ENCODE measurements around the gene JPH3. TPM values are rescaled to one million over a fixed set of nuclear protein-coding genes. Genes with fewer than 3 reads are reported as not detected.

Gene JPH3
- total and polyA plus RNA-seq, 3 experiments from 2014 or later, result not detected

GRCh38 chr16:87585442-87586200 lies 16.7 kb upstream of the JPH3 start:
- Mint-ChIP-seq H3K4me1 (no peaks in the 10 kb centered on the region), H3K36me3 (no peaks in the 10 kb centered on the region), H3K4me3 (no peak overlapping the region), H3K27me3 (peaks cover 17 to 57% of the 10 kb centered on the region in 2 donors), H3K27ac (peak overlapping the region in 1 of 8 donors; percentile 66), H3K9me3 (no peaks in the 10 kb centered on the region)
- H3K27ac ChIP-seq (ENCODE audit: low read depth, low read length), result no peak overlapping the region
- H3K4me1 ChIP-seq (ENCODE audit: insufficient read depth, low read length), result no peaks in the 10 kb centered on the region
- no peak overlapping the region for H3K4me3 ChIP-seq (ENCODE audit: low read length)
- no peaks in the 10 kb centered on the region for H3K36me3 ChIP-seq (ENCODE audit: insufficient read depth, low read length)
- H3K9me3 ChIP-seq (ENCODE audit: low read length), result no peaks in the 10 kb centered on the region
- ChIA-PET CTCF (interaction anchor here (1.8 kb wide), 1 partner anchor 51 kb away, joined by 5 read pairs; no protein-coding TSS in a partner anchor), POLR2A (no interaction called here)
- no peak for DNase-seq
- H3K27me3 ChIP-seq (ENCODE audit: insufficient read depth, low read length, poor library complexity, severe bottlenecking), result peaks cover 2% of the 10 kb centered on the region

- Histone ChIP-seq H3K36me3 (ENCODE audit: insufficient read depth, low read length) (no peaks in the 10 kb centered on the region), H3K4me3 (ENCODE audit: low read length) (no peak overlapping the region), H3K27me3 (ENCODE audit: insufficient read depth, low read length, poor library complexity, severe bottlenecking) (peaks cover 2% of the 10 kb centered on the region), H3K4me1 (ENCODE audit: insufficient read depth, low read length) (no peaks in the 10 kb centered on the region), H3K27ac (ENCODE audit: low read depth, low read length) (no peak overlapping the region), H3K9me3 (ENCODE audit: low read length) (no peaks in the 10 kb centered on the region)
- peaks cover 15 to 55% of the 10 kb centered on the region in 2 donors for H3K27me3 Mint-ChIP-seq
- ChIA-PET POLR2A (no interaction called here), CTCF (interaction anchor here (1.2 to 1.8 kb wide), 2 partner anchors 50 to 193 kb away, joined by 3 to 5 read pairs; no protein-coding TSS in a partner anchor)
- H3K4me1 Mint-ChIP-seq, result no peaks in the 10 kb centered on the region
- H3K36me3 Mint-ChIP-seq, result no peaks in the 10 kb centered on the region
- no peaks in the 10 kb centered on the region for H3K9me3 Mint-ChIP-seq
- no peak overlapping the region for H3K4me3 Mint-ChIP-seq
- peak overlapping the region in 2 of 8 donors; percentile 64 to 87 for H3K27ac Mint-ChIP-seq
- DNase-seq, result no peak
These were observed 16.0 kb upstream of the JPH3 start for GRCh38 chr16:87586201-87586782.

GRCh38 chr16:87587636-87588035 lies 14.7 kb upstream of the JPH3 start:
- Histone ChIP-seq H3K27me3 (ENCODE audit: insufficient read depth, low read length, poor library complexity, severe bottlenecking) (peaks cover 2% of the 10 kb centered on the region), H3K4me1 (ENCODE audit: insufficient read depth, low read length) (no peaks in the 10 kb centered on the region), H3K27ac (ENCODE audit: low read depth, low read length) (no peak overlapping the region), H3K4me3 (ENCODE audit: low read length) (no peak overlapping the region), H3K36me3 (ENCODE audit: insufficient read depth, low read length) (no peaks in the 10 kb centered on the region), H3K9me3 (ENCODE audit: low read length) (no peaks in the 10 kb centered on the region)
- no peak overlapping the region for H3K4me3 Mint-ChIP-seq
- no peak overlapping the region for H3K27ac Mint-ChIP-seq
- ChIA-PET POLR2A (no interaction called here), CTCF (interaction anchor here (0.7 to 2.6 kb wide), 3 partner anchors 17 to 191 kb away, joined by 3 to 15 read pairs (median 3); no protein-coding TSS in a partner anchor)
- peaks cover 14 to 53% of the 10 kb centered on the region in 2 donors for H3K27me3 Mint-ChIP-seq
- H3K4me1 Mint-ChIP-seq, result no peaks in the 10 kb centered on the region
- H3K36me3 Mint-ChIP-seq, result no peaks in the 10 kb centered on the region
- H3K9me3 Mint-ChIP-seq, result no peaks in the 10 kb centered on the region
- DNase-seq, result no peak

DNA sequence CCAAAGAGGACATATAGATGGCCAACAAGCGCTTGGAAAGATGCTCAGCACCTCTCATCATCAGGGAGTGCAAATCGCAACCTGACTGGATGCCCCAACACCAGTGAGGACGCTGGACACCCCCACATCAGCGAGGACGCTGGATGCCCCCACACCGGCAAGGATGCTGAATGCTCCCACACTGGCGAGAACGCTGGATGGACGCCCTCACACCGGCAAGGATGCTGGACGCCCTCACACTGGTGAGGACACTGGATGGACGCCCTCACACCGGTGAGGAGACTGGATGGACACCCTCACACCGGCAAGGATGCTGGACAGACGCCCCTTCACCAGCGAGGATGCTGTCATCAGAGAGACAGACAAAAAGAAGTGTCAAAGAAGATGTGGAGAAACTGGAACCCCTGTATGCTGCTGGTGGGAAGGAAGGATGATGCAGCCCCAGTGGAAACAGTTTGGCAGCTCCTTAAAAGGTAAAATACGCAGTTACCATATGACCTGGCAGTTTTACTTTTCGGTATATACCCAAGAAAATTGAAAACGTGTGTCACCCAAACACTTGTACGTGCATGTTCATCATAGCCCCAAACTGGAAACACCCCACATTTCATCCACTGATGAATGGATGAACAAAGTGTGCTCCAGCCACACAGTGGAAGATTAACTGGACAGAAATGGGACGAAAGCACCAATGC lies 10.1 kb upstream of the JPH3 start:
- H3K9me3 Mint-ChIP-seq, result no peaks in the 10 kb centered on the region
- no peak for DNase-seq
- no peaks in the 10 kb centered on the region for H3K4me1 Mint-ChIP-seq
- Histone ChIP-seq H3K27me3 (ENCODE audit: insufficient read depth, low read length, poor library complexity, severe bottlenecking) (no peaks in the 10 kb centered on the region), H3K27ac (ENCODE audit: low read depth, low read length) (no peak overlapping the region), H3K4me1 (ENCODE audit: insufficient read depth, low read length) (no peaks in the 10 kb centered on the region), H3K9me3 (ENCODE audit: low read length) (no peaks in the 10 kb centered on the region), H3K4me3 (ENCODE audit: low read length) (no peak overlapping the region), H3K36me3 (ENCODE audit: insufficient read depth, low read length) (no peaks in the 10 kb centered on the region)
- POLR2A ChIA-PET, result no interaction called here
- no peak overlapping the region for H3K4me3 Mint-ChIP-seq
- no peak overlapping the region for H3K27ac Mint-ChIP-seq
- CTCF ChIA-PET, result no interaction called here
- H3K27me3 Mint-ChIP-seq, result peaks cover 5 to 39% of the 10 kb centered on the region in 2 donors
- H3K36me3 Mint-ChIP-seq, result no peaks in the 10 kb centered on the region

- Histone ChIP-seq H3K9me3 (ENCODE audit: low read length) (no peaks in the 10 kb centered on the region), H3K4me3 (ENCODE audit: low read length) (no peak overlapping the region), H3K27ac (ENCODE audit: low read depth, low read length) (no peak overlapping the region), H3K36me3 (ENCODE audit: insufficient read depth, low read length) (no peaks in the 10 kb centered on the region), H3K27me3 (ENCODE audit: insufficient read depth, low read length, poor library complexity, severe bottlenecking) (no peaks in the 10 kb centered on the region), H3K4me1 (ENCODE audit: insufficient read depth, low read length) (no peaks in the 10 kb centered on the region)
- peaks cover 3 to 35% of the 10 kb centered on the region in 2 donors for H3K27me3 Mint-ChIP-seq
- no peaks in the 10 kb centered on the region for H3K4me1 Mint-ChIP-seq
- H3K4me3 Mint-ChIP-seq, result no peak overlapping the region
- DNase-seq, result no peak
- ChIA-PET CTCF (interaction anchor here (0.9 kb wide), 1 partner anchor 42 kb away, joined by 3 read pairs; no protein-coding TSS in a partner anchor), POLR2A (no interaction called here)
- no peak overlapping the region for H3K27ac Mint-ChIP-seq
- H3K36me3 Mint-ChIP-seq, result no peaks in the 10 kb centered on the region
- no peaks in the 10 kb centered on the region for H3K9me3 Mint-ChIP-seq
These were observed 8.5 kb upstream of the JPH3 start for GRCh38 chr16:87593710-87594258.

DNA sequence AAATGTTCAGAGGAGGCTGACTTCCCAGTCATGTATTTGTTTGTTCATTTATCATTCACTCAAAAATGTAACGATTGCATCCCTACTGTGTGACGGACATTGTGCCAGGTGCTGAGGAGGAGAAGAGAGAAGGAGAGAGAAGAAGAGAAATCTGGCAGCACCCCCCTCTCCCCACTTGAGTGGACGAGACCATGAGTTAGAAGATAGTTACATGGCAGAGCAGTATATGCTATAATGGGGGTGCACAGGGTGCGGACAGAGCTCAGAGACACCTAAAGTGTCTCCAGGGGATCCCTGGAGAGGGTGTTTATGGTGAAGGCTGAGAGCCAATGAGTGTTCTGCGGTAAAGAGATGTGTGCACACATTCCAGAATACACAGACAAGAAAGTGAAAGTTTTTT lies 6.6 kb upstream of the JPH3 start:
- CTCF ChIA-PET, result no interaction called here
- Mint-ChIP-seq H3K4me1 (peaks cover 0 to 3% (median 0%) of the 10 kb centered on the region in 3 donors), H3K27ac (no peak overlapping the region), H3K9me3 (peaks cover 0 to 5% (median 4%) of the 10 kb centered on the region in 5 donors), H3K27me3 (peaks cover 18 to 41% of the 10 kb centered on the region in 2 donors), H3K36me3 (no peaks in the 10 kb centered on the region), H3K4me3 (no peak overlapping the region)
- H3K9me3 ChIP-seq (ENCODE audit: low read length), result no peaks in the 10 kb centered on the region
- H3K27ac ChIP-seq (ENCODE audit: low read depth, low read length), result no peak overlapping the region
- no peak for DNase-seq
- peaks cover 12% of the 10 kb centered on the region for H3K27me3 ChIP-seq (ENCODE audit: insufficient read depth, low read length, poor library complexity, severe bottlenecking)
- H3K4me1 ChIP-seq (ENCODE audit: insufficient read depth, low read length), result no peaks in the 10 kb centered on the region
- H3K4me3 ChIP-seq (ENCODE audit: low read length), result no peak overlapping the region
- no peaks in the 10 kb centered on the region for H3K36me3 ChIP-seq (ENCODE audit: insufficient read depth, low read length)
- POLR2A ChIA-PET, result no interaction called here

DNA sequence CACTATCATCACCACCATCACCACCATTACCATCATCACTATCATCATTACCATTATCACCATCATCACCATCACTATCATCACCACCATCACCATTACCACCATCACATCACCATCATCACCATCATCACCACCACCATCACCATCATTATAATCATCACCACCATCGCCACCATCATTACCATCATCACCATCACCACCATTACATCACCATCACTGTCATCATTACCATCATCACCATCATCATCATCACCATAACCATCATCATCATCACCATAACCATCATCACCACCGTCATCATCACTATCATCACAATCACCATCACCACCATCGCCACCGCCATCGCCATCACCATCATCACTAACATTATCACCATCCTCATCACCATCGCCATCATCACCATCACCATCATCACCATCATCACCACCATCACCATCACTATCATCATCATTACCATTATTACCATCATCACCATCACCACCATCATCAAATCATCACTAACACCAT lies 4.9 kb upstream of the JPH3 start:
- Mint-ChIP-seq H3K27me3 (peaks cover 20 to 45% of the 10 kb centered on the region in 2 donors), H3K9me3 (peaks cover 0 to 5% (median 4%) of the 10 kb centered on the region in 5 donors), H3K4me3 (no peak overlapping the region), H3K36me3 (no peaks in the 10 kb centered on the region), H3K27ac (no peak overlapping the region), H3K4me1 (peaks cover 0 to 8% (median 4%) of the 10 kb centered on the region in 3 donors)
- no peak overlapping the region for H3K27ac ChIP-seq (ENCODE audit: low read depth, low read length)
- no peaks in the 10 kb centered on the region for H3K9me3 ChIP-seq (ENCODE audit: low read length)
- DNase-seq, result no peak
- CTCF ChIA-PET, result no interaction called here
- H3K27me3 ChIP-seq (ENCODE audit: insufficient read depth, low read length, poor library complexity, severe bottlenecking), result peaks cover 20% of the 10 kb centered on the region
- no peak overlapping the region for H3K4me3 ChIP-seq (ENCODE audit: low read length)
- H3K36me3 ChIP-seq (ENCODE audit: insufficient read depth, low read length), result no peaks in the 10 kb centered on the region
- no peaks in the 10 kb centered on the region for H3K4me1 ChIP-seq (ENCODE audit: insufficient read depth, low read length)
- POLR2A ChIA-PET, result no interaction called here
